Epidermal melanocyte (primary cell): ENCODE data around the gene AMH.

Source experiments
- DNase-seq: peaks from one replicate; pipeline ENCODE4 v3.0.0; 2011; ENCODE audit warnings: low spot score; ENCODE audit not compliant: insufficient read length

AMH gene

DNA sequence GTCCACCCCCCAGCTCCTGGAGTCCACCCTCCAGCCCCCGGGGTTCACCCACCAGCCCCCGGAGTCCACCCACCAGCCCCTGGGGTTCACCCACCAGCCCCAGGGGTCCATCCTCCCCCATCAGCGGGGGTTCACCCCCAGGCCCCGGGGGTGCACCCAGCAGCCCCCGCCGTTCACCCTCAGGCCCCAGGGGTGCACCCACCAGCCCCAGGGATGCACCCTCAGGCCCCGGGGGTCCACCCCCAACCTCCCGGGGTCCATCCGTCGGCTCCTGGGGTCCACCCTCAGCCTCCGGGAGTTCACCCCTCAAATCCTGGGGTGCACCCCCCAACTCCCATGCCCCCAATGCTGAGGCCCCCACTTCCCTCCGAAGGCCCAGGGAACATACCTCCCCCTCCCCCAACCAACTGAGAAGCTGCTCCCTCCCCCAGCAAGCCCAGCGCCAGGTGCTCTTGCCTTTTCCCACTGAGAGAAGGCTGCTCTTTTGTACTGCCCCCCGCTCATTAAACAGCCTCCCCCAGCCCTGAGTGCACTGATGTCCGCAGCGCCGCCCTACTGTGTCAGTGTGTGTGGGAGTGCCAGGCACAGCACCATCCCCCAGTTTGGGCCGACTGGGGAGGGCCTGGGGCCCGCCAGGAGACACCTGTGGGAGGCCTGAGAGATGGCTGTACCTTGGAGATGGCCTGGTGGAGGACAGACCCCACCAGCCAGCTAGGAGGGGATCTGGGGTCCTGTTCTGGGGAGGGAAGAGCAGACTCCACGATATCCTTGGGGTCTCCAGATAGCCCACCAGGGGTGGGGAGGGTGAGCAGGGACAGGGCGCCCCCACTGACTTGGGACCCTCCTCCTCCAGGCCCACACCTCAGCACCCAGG lies 750 bp upstream of the AMH start:
- DNase-seq: no peak

DNA sequence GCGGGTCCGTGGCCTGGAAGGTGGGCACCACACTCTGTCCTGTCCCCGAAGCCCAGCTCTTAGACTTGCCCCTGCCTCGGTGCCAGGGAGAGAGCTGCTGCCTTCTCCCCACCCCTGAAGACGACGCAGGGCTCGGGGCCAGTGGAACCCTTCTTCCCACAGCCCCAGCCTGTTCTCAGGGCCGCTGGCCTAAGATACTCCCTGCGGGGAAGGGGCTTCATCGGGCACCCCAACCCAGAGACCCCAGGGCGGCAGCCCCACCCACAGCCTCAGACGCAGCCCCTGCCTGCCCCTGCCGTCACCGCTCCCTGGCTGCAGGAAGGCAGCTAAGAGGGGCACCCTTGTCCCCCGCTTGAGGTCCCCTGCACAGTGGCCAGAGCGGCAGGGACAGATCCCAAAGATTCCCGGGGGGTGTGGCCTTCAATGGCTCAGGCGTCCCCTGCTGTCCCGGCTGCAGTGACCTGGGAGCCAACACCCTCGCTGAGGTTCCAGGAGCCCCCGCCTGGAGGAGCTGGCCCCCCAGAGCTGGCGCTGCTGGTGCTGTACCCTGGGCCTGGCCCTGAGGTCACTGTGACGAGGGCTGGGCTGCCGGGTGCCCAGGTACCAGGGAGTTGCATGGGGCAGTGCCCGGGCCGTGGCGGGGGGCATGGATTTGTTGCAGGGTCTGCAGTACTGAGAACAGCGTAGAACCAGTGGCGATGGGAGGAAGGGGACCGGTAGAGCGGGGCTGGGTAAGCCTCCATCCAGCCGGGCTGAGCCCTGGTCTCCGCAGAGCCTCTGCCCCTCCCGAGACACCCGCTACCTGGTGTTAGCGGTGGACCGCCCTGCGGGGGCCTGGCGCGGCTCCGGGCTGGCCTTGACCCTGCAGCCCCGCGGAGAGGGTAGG lies 1.0 kb downstream of the AMH start:
- DNase-seq: no peak

DNA sequence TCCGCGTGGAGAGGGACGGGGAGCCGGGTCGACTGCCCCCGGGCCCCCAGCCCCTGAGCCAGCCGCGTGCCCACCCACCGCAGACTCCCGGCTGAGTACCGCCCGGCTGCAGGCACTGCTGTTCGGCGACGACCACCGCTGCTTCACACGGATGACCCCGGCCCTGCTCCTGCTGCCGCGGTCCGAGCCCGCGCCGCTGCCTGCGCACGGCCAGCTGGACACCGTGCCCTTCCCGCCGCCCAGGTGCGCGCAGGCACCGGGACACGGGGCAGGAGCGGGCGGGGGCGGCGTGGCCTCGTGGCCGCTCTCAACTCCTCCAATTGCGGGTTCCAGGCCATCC lies 1.6 kb downstream of the AMH start:
- no peak for DNase-seq

DNA sequence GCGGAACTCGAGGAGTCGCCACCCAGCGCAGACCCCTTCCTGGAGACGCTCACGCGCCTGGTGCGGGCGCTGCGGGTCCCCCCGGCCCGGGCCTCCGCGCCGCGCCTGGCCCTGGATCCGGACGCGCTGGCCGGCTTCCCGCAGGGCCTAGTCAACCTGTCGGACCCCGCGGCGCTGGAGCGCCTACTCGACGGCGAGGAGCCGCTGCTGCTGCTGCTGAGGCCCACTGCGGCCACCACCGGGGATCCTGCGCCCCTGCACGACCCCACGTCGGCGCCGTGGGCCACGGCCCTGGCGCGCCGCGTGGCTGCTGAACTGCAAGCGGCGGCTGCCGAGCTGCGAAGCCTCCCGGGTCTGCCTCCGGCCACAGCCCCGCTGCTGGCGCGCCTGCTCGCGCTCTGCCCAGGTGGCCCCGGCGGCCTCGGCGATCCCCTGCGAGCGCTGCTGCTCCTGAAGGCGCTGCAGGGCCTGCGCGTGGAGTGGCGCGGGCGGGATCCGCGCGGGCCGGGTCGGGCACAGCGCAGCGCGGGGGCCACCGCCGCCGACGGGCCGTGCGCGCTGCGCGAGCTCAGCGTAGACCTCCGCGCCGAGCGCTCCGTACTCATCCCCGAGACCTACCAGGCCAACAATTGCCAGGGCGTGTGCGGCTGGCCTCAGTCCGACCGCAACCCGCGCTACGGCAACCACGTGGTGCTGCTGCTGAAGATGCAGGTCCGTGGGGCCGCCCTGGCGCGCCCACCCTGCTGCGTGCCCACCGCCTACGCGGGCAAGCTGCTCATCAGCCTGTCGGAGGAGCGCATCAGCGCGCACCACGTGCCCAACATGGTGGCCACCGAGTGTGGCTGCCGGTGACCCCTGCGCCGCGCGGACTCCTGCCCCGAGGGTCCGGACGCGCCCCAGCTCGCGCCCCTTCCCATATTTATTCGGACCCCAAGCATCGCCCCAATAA lies 2.3 kb downstream of the AMH start:
- DNase-seq: no peak

DNA sequence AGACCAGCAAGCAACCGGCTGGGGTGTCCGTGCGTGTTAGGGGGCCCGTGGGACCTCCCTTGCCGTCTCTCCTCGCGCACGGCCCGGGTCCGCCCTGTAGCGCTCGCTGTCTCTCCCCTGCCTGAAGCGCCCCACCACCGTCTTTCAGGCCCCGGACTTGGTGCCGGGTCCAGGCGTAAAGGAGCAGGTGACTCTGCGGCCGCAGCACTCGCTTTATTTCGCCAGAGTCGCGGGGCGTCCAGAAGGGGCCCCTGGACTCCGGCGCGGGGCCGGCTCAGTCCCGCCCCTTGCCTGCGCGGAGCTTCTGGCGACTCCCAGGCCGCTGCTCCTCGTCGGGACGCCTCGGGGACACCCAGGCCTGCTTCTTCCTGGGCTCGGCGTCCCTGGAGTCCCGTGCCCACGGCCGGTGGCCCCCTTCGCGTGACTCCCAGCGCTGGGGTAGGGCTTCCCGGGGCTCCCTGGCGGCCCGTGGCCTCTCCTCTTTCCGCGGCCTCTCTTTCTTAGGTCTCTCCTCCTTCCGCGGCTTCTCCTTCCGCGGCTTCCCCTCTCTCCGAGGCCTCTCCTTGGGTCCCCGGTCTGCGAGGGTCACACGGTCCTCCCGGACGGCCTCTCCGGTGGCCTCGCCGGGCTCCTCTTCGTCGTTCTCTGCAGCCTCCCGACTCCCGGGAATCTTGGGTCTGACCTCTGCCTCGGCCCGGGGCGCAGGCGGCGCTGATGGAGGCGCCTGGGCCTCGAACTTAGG lies 3.1 kb downstream of the AMH start:
- no peak for DNase-seq

DNA sequence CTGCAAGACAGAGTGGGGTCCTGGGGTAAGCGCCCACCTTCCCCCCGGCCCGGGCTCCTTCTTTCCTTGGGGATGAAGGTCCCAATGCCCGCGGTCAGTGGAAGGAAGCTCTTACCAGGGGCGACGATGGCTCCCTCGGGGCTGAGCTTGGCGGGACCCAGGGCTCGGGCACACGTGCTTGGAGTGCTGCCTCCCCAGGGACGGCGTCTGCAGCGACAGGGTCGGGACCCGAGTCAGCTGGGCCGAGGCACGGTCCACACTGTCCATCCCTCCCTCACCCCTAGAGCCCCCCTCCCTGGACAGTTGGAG lies 3.6 kb downstream of the AMH start:
- no peak for DNase-seq

DNA sequence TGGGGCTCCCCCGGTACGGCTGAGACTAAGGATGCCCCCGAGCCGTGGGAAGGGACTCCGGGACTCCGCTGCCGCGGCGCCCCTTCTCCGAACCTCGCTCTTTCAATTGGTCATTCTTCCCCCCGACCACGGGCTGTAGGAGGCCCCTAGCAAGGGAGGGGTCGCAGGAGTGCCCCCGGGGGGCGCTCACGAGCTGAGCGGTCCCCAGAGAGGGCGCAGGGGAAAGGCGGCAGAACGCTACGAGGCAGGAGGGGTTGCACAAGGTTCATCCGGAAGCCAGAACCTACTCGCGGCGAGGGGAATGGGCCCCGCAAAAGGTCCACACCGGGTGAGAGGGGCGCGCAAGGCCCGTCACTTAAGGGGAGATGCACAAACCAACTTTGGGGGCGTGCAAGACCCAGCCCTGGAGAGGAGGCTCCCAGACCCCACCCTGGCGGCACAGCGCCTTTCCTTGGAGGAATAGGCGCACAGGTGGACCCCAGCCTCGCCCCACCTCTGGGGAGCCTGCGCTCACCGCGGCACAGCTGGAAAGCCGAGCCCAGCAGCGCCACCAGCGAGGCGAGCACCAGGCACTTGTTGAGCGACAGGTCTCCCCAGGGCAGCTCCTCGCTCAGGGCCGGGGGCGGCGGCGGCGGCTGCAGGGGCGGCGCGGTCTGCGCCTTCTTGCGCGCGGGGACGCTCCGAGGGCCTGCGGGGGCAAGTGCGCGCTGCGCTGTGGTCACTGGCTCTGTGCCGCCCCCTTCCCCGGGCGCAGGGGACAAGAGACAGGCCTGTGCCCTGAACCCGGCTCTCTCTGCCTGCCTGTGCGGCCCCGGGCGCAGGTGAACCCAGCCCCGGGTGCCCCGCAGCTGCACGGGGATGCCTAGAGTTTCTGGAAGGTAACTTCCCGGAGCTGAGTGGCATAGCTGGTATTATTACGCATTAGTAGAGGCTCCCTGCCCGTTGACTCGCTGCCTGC lies 4.3 kb downstream of the AMH start:
- no peak for DNase-seq

DNA sequence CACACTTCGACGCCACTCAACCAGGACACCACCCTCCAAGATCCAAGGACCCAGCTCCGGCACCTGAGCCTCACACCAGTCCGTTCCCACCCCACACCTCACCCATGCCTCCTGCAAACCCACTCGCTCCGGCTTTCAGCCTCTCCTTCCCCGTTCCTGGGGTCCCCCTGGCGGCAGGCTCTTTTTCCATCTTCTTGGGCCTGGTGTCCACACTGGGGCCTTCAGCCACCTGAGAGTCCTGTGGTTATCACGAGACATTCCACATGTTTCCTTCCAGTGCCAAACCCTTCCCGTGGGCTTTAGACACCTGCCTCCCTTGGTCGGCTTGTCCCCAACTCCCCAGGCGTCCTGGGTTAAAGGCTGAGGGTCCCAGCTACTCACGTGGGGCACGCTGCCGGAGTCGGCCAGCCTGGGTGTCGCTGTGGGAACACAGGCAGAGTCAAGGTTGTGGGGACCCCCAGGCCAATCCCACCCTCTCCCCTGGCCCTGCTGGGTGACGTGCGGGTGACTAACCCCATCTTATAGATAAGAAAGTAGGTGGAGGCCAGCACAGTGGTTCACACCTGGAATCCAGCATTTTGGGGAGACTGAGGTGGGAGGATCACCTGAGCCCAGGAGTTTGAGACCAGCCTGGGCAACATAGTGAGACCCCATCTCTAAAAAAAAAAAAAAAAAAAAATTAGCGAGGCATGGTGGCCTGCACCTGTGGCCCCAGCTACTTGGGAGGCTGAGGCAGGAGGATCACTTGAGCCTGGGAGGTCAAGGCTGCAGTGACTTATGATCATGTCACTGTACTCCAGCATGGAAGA lies 5.1 kb downstream of the AMH start:
- DNase-seq: no peak

DNA sequence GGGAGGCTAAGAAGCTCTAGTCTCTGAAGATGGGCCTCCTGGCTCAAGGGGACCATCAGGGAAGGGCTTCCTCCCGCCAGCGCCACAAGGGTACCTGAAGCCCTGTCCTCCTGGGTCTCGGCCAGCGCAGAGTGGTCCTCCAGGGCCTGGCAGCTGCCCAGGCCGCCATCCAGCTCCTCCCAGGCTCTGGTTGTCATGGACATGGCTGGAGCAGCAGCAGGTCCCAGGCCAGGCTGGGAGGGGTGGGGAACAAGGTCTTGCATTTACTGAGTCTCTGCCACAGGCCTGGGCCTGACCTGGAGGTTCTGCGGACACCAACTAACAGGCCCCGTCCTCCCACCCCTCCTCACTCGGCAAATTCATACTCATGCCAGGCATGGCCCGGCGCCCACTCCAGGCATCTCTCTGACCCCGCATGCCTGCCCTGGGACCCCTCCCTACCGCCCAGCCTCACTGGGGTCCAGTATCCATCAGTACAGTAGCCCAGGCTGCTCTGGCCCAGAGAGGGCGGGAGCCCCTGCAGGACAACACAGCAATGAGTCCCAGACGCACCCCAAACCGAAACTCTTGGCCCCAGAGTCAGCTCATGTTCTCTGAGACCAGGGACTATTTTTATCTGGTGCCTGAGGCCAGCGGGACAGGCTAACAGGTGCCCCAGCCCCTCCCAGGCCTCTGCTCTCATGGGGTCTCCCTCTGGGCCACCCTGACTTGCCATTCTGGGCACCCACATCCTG lies 6.2 kb downstream of the AMH start:
- no peak for DNase-seq

DNA sequence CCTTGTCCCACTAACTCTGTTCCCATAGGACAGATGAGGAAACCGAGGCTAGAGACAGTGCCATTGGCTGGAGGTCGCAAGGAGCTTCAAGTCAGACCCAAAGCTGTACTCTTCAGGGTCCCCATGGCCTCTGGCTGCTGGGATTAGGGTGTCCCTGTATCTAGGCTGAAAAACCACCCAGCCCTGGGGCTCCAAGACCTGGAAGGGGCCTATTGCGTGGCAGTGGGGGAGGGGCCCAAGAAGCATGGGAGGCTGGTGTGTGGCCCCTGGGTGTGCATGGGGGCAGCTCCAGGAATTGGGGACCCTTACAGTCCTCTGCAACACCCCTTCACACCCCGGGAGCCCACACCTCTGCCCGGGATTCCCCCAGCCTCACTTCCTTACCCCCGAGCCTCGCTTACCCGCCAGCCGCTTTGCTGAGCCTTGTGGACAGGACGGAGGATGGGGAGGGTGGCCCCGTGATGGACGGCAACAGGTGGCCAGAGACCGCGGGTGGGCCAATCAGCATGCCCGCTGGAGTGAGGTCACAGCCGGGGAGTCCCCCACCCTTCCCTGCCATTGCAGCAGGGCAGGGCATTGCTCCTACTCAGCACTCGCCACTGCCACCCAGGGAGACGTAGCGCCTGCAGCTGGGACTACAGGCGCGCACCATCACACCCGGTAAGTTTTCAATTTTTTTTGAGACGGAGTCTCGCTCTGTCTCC lies 7.0 kb downstream of the AMH start, which contains the start of gene JSRP1:
TSS of gene JSRP1 (minus strand) at position 436 of the 704 bp plus-strand sequence. CDS start 1,103 bp downstream, outside the sequence.
- no peak for DNase-seq

DNA sequence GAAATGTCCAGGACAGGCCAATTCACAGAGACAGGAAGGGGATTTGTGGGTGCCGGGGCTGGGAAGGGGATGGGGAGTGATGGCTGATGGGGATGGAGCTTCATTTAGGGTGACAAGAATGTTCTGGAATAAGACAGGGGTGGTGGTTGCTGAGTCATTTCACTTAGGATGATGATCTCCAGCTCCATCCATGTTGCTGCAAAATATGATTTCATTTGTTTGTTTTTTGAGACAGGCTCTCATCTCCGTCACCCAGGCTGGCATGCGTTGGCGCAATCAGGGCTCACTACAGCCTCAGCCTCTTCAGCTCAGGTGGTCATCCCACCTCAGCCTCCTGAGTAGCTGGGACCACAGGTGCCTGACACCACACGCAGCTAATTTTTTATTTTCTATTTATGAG lies 10.2 kb downstream of the AMH start:
- DNase-seq: no peak

DNA sequence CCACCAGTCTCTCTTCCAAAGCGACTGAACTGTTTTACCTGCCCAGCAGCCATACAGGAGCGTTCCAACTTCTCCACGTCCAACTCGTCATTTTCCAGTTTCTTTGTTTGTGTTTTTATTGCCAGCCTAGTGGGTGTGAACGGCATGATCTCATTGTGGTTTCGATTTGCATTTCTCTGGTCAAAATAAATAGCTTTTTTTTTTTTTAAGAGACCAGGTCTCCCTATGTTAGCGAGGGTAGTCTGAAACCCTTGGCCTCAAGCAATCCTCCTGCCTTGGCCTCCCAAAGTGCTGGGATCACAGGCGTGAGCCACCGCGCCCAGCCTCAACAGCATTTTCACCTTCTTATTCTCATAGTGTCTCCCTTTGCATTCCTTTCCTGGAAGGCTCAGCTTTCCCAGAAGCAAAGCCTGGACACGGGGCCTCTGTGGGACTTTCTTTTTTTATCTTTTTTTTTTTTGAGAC lies 11.2 kb downstream of the AMH start:
- DNase-seq: no peak

DNA sequence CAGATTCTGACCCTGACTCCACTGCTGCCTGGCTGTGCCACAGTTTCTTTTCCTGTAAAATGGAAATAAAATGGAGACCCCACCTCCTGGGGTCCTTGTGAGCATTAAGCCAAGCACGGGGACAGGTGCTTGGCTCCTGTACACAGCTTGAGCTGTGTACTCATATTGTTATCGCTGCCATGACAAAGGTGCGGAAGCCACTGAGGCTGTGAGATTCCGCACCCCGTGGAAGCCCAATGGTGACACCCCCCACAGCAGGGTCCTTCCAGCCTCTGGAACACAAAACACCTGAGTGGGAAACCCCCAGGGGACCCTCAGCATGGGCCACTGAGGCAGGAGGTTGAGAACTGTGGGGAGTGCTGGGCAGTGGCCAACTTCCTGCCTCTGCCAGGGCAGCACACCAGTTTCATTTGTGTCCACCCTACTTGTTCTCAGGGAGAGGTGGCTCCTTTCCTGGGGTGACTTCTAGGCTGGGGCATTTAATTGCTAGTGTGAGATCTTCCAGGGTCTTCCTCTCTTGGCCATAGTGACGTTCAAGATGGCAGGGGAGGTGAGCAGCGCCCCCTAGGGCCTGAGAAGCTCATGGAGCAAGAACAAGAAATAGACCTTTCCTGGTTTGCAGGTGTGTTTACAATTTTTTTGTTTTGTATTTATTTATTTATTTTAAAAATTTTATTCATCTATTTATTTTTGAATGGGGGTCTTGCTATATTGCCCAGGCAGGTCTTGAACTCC lies 12.5 kb downstream of the AMH start:
- DNase-seq: no peak

DNA sequence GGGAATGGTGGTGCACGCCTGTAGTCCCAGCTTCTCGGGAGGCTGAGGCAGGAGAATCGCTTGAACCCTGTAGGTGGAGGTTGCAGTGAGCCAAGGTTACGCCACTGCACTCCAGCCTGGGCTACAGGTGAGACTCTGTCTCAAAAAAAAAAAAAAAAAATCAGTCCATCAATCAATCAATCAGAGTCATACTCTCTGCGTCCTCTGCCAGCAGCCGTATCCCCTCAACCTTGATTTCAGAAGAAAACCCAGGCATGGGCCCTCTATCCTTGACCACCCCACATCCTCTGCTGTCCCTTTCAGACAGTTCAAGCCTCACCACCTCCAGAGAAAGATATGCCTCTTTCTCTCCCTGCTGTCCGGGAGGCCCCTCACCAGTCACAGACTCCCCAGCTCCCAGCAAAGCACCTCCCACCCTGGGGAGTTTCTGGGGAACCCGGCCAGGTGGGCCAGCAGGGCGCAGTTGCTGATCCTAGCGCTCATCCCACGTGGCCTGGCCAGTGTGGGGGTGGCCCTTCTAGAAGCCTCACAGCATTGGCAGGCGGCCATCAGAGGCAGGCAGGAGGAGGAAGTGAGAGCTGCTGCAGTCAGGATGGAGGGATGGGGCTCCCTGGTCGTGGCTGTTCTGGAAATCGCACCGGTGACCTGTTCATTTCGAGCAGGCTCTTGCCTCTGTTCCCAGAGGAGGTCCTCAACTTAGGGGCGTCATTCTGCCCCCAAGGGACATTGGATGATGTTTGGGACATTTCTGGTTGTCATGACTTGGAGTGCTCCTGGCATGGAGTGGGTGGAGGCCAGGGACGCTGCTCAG lies 17.3 kb downstream of the AMH start:
- no peak for DNase-seq

DNA sequence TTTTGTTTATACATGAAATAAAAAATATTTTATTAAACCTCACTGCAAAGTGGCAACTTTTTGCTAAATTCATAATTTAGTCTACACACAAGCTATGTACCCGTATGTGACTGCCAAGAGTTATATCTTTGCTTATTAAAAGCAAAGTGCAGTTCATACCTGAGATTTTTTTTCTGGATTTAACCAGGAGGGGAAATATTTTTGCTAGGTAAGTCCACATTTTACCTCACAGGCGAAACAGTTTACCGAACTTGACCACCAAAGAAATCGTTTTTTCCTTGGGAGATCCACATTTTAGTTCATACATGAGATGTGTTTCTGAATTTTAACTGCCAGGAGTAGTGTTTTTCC lies 19.3 kb downstream of the AMH start:
- DNase-seq: no peak

DNA sequence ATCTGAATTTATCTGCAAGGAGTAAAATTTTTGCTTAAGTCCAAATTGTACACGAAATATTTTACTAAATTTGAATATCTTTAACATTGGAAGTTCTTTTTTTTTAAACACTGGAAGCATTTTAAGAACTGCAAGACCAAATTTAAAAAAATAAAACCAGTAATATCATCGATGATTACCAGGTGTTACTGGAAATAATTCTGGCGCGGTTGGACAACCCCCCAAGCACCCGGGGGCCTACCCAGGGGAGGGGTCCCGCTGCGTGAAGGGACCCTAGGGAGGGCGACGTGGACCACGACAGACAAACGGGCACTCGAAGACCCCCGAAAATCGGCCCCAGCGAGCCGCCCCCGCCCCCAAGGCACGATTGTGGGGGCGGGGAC lies 19.7 kb downstream of the AMH start:
- no peak for DNase-seq
